Mucosa of descending colon (tissue), 3 donors: ENCODE data around the gene KLHDC7B. TPM values are rescaled to one million over a fixed set of nuclear protein-coding genes. Genes with fewer than 3 reads are reported as not detected.
A peak's percentile ranks its signal among the peaks of the same experiment; 100 is the strongest.

Source experiments
- ATAC-seq: fragments of 200-7000 bp; cut with Tn5 transposase; one replicate; pipeline ENCODE4 v1.9.1; 2020; ENCODE audit warnings: mild to moderate bottlenecking, moderate library complexity
- DNase-seq, 3 donors: peaks; one replicate each; pipeline ENCODE4 v3.0.0-alpha.2; 2020
- H3K36me3 ChIP-seq: fragments of 200-600 bp; one replicate; pipeline ENCODE4 v1.8.0; 2021; ENCODE audit warnings: low read depth, mild to moderate bottlenecking
- H3K4me1 ChIP-seq: fragments of 200-600 bp; one replicate; pipeline ENCODE4 v1.8.0; 2021; ENCODE audit warnings: low read depth, mild to moderate bottlenecking
- H3K4me3 ChIP-seq: fragments of 200-600 bp; one replicate; pipeline ENCODE4 v1.8.0; 2021; ENCODE audit warnings: mild to moderate bottlenecking
- H3K9me3 ChIP-seq: fragments of 200-600 bp; one replicate; pipeline ENCODE4 v1.8.0; 2021; ENCODE audit warnings: mild to moderate bottlenecking
- CTCF ChIP-seq: fragments of 200-600 bp; IDR thresholded peaks from one replicate; pipeline ENCODE4 v1.8.0; 2022; ENCODE audit warnings: antibody characterized with exemption, mild to moderate bottlenecking
- intact Hi-C, 2 donors: fragments of 100-400 bp; cut with DNase I in 1 of 2; cut with micrococcal nuclease in 1 of 2; formaldehyde crosslinking; loops; one replicate each; pipeline versions ENCODE4 v1.11.0 to v1.11.1; 2022; cut with DNase I, micrococcal nuclease
- total RNA-seq, 3 donors: library from RNA; stranded (reverse); fragmentation: NEBNext Ultra II Directional in 2 of 3; extraction: Animal tissue kit (Norgen Biotek cat#: 25700) in 2 of 3; gene quantifications; one replicate each; pipeline versions ENCODE4 v1.2.1 to v1.2.4, GENCODE V29; 2021 to 2023
- donor health status: DM: no; HTN: no; CAD: no; lungs with moderate emphysema.
- donor health status: DM: no; HTN: no; CAD: no.
- donor health status: DM: no; HTN: yes; CAD: no.

The KLHDC7B gene
- total RNA-seq, 3 donors from 2014 or later: 0.55 to 1.7 TPM; not detected in 1

GRCh38 chr22:50576806-50577696, 31.4 kb downstream of the KLHDC7B start:
- intact Hi-C loops: no loop called here
- no peak for TF ChIP-seq CTCF
- DNase-seq: no peak
- ATAC-seq: no peak
- H3K9me3 ChIP-seq: no peaks in the 10 kb centered on the region
- H3K4me3 ChIP-seq: no peak overlapping the region
- H3K36me3 ChIP-seq: no peaks in the 10 kb centered on the region
- H3K4me1 ChIP-seq: peaks cover 3% of the 10 kb centered on the region

- no peak for TF ChIP-seq CTCF
- intact Hi-C loops: no loop called here
- Histone ChIP-seq H3K9me3 (no peaks in the 10 kb centered on the region), H3K4me1 (peaks cover 3% of the 10 kb centered on the region), H3K4me3 (no peak overlapping the region), H3K36me3 (no peaks in the 10 kb centered on the region)
- DNase-seq (no peak), ATAC-seq (no peak)
Observed at GRCh38 chr22:50577697-50577986, 31.9 kb downstream of the KLHDC7B start.

GRCh38 chr22:50577987-50578775, 32.5 kb downstream of the KLHDC7B start, which contains the start of gene CPT1B:
TSS of gene CPT1B (minus strand) at chr22:50578427. CDS start at chr22:50577915, 512 bp downstream.
- peaks cover 5% of the 10 kb centered on the region for H3K4me1 ChIP-seq
- DNase-seq: peak in 1 of 3 donors; percentile 31
- H3K9me3 ChIP-seq: no peaks in the 10 kb centered on the region
- H3K36me3 ChIP-seq: no peaks in the 10 kb centered on the region
- intact Hi-C loops: no loop called here
- H3K4me3 ChIP-seq: no peak within 1 kb of the TSS
- no peak for ATAC-seq
- no peak for TF ChIP-seq CTCF

GRCh38 chr22:50578776-50579310, 33.1 kb downstream of the KLHDC7B start:
- H3K36me3 ChIP-seq: no peaks in the 10 kb centered on the region
- no peak for DNase-seq
- H3K4me3 ChIP-seq: no peak overlapping the region
- peaks cover 11% of the 10 kb centered on the region for H3K4me1 ChIP-seq
- no peak for TF ChIP-seq CTCF
- no peaks in the 10 kb centered on the region for H3K9me3 ChIP-seq
- ATAC-seq: no peak
- intact Hi-C loops: no loop called here

- DNase-seq: no peak
- Histone ChIP-seq H3K36me3 (no peaks in the 10 kb centered on the region), H3K9me3 (no peaks in the 10 kb centered on the region), H3K4me3 (no peak overlapping the region), H3K4me1 (peaks cover 12% of the 10 kb centered on the region)
- intact Hi-C loops: no loop called here
- ATAC-seq: no peak
- TF ChIP-seq CTCF: no peak
Observed at GRCh38 chr22:50579752-50580151, 34.1 kb downstream of the KLHDC7B start.
